A549 (cell line): ENCODE data around the gene TMEM141. TPM values are rescaled to one million over a fixed set of nuclear protein-coding genes. Genes with fewer than 3 reads are reported as not detected.

Experiments used
- ATAC-seq, 2 experiments: fragments of 200-7000 bp in 1 of 2; fragments of >200 bp in 1 of 2; cut with Nextera tagmentation in 1 of 2; cut with Tn5 transposase in 1 of 2; 3 replicates each; pipeline versions ENCODE4 v1.8.0 to v1.9.1; 2018 to 2020; ENCODE audit warnings: mild to moderate bottlenecking in 1 of 2, moderate library complexity in 1 of 2
- CTCF ChIA-PET: fragments of 300-600 bp; sonication (Branson Sonifier 250); formaldehyde crosslinking; extraction: SDS; loops from one replicate; lab custom pipeline; 2021; ENCODE audit warnings: antibody characterized with exemption, inconsistent platforms; lab: Yijun Ruan, JAX
- POLR2A ChIA-PET: fragments of 350-600 bp; formaldehyde crosslinking; extraction: SDS; loops from one replicate; lab custom pipeline; 2021; ENCODE audit warnings: antibody characterized with exemption, inconsistent platforms; lab: Yijun Ruan, JAX
- DNase-seq, 2 experiments: peaks; one replicate each; pipeline versions ENCODE4 v3.0.0 to v3.0.0-alpha.2; 2011 to 2016; ENCODE audit warnings: low read depth in 1 of 2, low spot score in 1 of 2
- FAIRE-seq: peaks from 2 replicates; lab custom pipeline; 2011; peaks lifted over from hg19 to GRCh38; lab: Jason Lieb, UNC
- H3K27ac ChIP-seq, 2 experiments: fragments of >200 bp; sonication (Bioruptor Twin); formaldehyde crosslinking; 3 replicates each; pipeline ENCODE4 v1.5.1; 2016 to 2017
- H3K4me1 ChIP-seq: fragments of >200 bp; sonication (Bioruptor Twin); formaldehyde crosslinking; 3 replicates; pipeline ENCODE4 v1.6.1; 2016
- H3K4me2 ChIP-seq: fragments of >200 bp; sonication (Bioruptor Twin); formaldehyde crosslinking; 3 replicates; pipeline ENCODE4 v1.6.1; 2016
- H3K4me3 ChIP-seq: fragments of >200 bp; sonication (Bioruptor Twin); formaldehyde crosslinking; 3 replicates; pipeline ENCODE4 v1.5.1; 2016
- H3K9me3 ChIP-seq: fragments of >200 bp; sonication (Bioruptor Twin); formaldehyde crosslinking; 3 replicates; pipeline ENCODE4 v1.6.1; 2016
- BHLHE40 ChIP-seq: IDR thresholded peaks from 2 replicates; pipeline ENCODE4 v1.6.1; 2012; ENCODE audit warnings: low read depth, low read length, inconsistent platforms
- CHD2 ChIP-seq: fragments of 150-350 bp; IDR thresholded peaks from 2 replicates; pipeline ENCODE4 v1.6.1; 2014; ENCODE audit warnings: low read length; ENCODE audit not compliant: partially characterized antibody
- CHD4 ChIP-seq: fragments of 200-600 bp; sonication (generic); IDR thresholded peaks from 2 replicates; pipeline ENCODE4 v1.6.1; 2016; ENCODE audit warnings: antibody characterized with exemption, mild to moderate bottlenecking, borderline replicate concordance
- E2F6 ChIP-seq: IDR thresholded peaks from 2 replicates; pipeline ENCODE4 v1.6.1; 2012; ENCODE audit warnings: low read depth, borderline replicate concordance
- ELK1 ChIP-seq: fragments of 150-350 bp; IDR thresholded peaks from 2 replicates; pipeline ENCODE4 v1.6.1; 2014; ENCODE audit warnings: low read depth, mild to moderate bottlenecking, low read length
- EP300 ChIP-seq, 2 experiments: fragments of >200 bp; sonication (Bioruptor Twin); formaldehyde crosslinking; IDR thresholded peaks; 2 replicates in 1 of 2; 3 replicates in 1 of 2; pipeline ENCODE4 v1.6.1; 2016 to 2017
- ESRRA ChIP-seq: fragments of 150-350 bp; IDR thresholded peaks from 2 replicates; pipeline ENCODE4 v1.6.1; 2014; ENCODE audit warnings: mild to moderate bottlenecking, low read length, borderline replicate concordance
- FOSB ChIP-seq: fragments of 250-450 bp; sonication (Bioruptor Pico); IDR thresholded peaks from 2 replicates; pipeline ENCODE4 v1.5.0; 2020; ENCODE audit warnings: mild to moderate bottlenecking, moderate library complexity
- FOXS1 ChIP-seq: fragments of 250-450 bp; sonication (Bioruptor Pico); IDR thresholded peaks from 2 replicates; pipeline ENCODE4 v1.5.0; 2020; ENCODE audit warnings: mild to moderate bottlenecking, moderate library complexity
- GATA3 ChIP-seq: IDR thresholded peaks from 2 replicates; pipeline ENCODE4 v1.6.1; 2012; ENCODE audit warnings: borderline replicate concordance
- HDAC2 ChIP-seq: fragments of 200-600 bp; sonication (generic); IDR thresholded peaks from 2 replicates; pipeline ENCODE4 v1.6.1; 2016
- HOXB5 ChIP-seq: fragments of 250-450 bp; sonication (Bioruptor Pico); IDR thresholded peaks from 2 replicates; pipeline ENCODE4 v1.5.0; 2020; ENCODE audit warnings: mild to moderate bottlenecking, moderate library complexity
- JUNB ChIP-seq: fragments of >200 bp; sonication (Bioruptor Twin); formaldehyde crosslinking; IDR thresholded peaks from 2 replicates; pipeline ENCODE4 v1.6.1; 2016
- KDM5A ChIP-seq: fragments of 200-600 bp; sonication (generic); IDR thresholded peaks from 2 replicates; pipeline ENCODE4 v1.6.1; 2016; ENCODE audit warnings: antibody characterized with exemption, mild to moderate bottlenecking
- MAZ ChIP-seq: fragments of 150-350 bp; IDR thresholded peaks from 2 replicates; pipeline ENCODE4 v1.6.1; 2014; ENCODE audit warnings: antibody characterized with exemption, low read depth, low read length, borderline replicate concordance
- NFE2L2 ChIP-seq: fragments of 150-350 bp; conservative IDR thresholded peaks from 2 replicates; pipeline ENCODE4 v1.6.1; 2014; ENCODE audit warnings: low read length
- NR3C1 ChIP-seq: fragments of >200 bp; sonication (Bioruptor Twin); formaldehyde crosslinking; IDR thresholded peaks from 3 replicates; pipeline ENCODE4 v1.6.1; 2017
- POLR2A ChIP-seq: IDR thresholded peaks from 2 replicates; pipeline ENCODE4 v1.6.1; 2012; ENCODE audit warnings: mild to moderate bottlenecking, low read length
- POLR2AphosphoS2 ChIP-seq: conservative IDR thresholded peaks from 2 replicates; pipeline ENCODE4 v1.6.1; 2012; ENCODE audit warnings: low read length, improper control_type of control experiment, inconsistent platforms
- RAD21 ChIP-seq, 2 experiments: fragments of >200 bp in 1 of 2; sonication (Bioruptor Twin) in 1 of 2; formaldehyde crosslinking in 1 of 2; IDR thresholded peaks in 1 of 2; conservative IDR thresholded peaks in 1 of 2; 2 replicates in 1 of 2; 3 replicates in 1 of 2; pipeline ENCODE4 v1.6.1; 2012 to 2018; ENCODE audit warnings: inconsistent platforms in 1 of 2
- RFX5 ChIP-seq: fragments of 450-650 bp; IDR thresholded peaks from 2 replicates; pipeline ENCODE4 v1.7.1; 2014; ENCODE audit warnings: antibody characterized with exemption, mild to moderate bottlenecking, moderate library complexity
- ZFP36 ChIP-seq: fragments of 450-650 bp; IDR thresholded peaks from 2 replicates; pipeline ENCODE4 v1.6.1; 2014; ENCODE audit warnings: borderline replicate concordance; ENCODE audit not compliant: partially characterized antibody
- ZNF302 ChIP-seq: fragments of 250-450 bp; sonication (Bioruptor Pico); IDR thresholded peaks from 2 replicates; pipeline ENCODE4 v1.9.0; 2021; ENCODE audit warnings: inconsistent platforms, mild to moderate bottlenecking, moderate library complexity
- whole genome bisulfite sequencing: methylation state at CpG from one replicate; pipeline ENCODE4 v1.1.6; 2017; ENCODE audit errors: missing lambda C conversion rate; 5-methylcytosine and 5-hydroxymethylcytosine counted together
- polyA plus RNA-seq, 4 experiments: library from polyadenylated mRNA; depleted of rRNA in 3 of 4; stranded (reverse); fragments of >200 nt; fragmentation: RNase III in 1 of 4; extraction: RNeasy Plus Mini Kit Qiagen cat#74134 plus additional on column Dnase treatment in 1 of 4; gene quantifications; 2 replicates in 3 of 4; 3 replicates in 1 of 4; pipeline ENCODE4 v1.2.3, GENCODE V29; 2011 to 2017
- TF ChIP-seq, protein P1 (sequence below): fragments of >200 bp; sonication (Bioruptor Twin); formaldehyde crosslinking; IDR thresholded peaks from 2 replicates; pipeline ENCODE4 v1.6.1; 2016
- TF ChIP-seq, protein P2 (sequence below): fragments of 250-450 bp; sonication (Bioruptor Pico); IDR thresholded peaks from 2 replicates; pipeline ENCODE4 v1.5.0; 2020; ENCODE audit warnings: low read depth, mild to moderate bottlenecking, moderate library complexity
- TF ChIP-seq, protein P3 (sequence below): IDR thresholded peaks from 2 replicates; pipeline ENCODE4 v1.6.1; 2012

The TMEM141 gene
- polyA plus RNA-seq, 2 of the 4 experiments (the other 2 are of a cell fraction) = 64.5 to 70.7 TPM

DNA sequence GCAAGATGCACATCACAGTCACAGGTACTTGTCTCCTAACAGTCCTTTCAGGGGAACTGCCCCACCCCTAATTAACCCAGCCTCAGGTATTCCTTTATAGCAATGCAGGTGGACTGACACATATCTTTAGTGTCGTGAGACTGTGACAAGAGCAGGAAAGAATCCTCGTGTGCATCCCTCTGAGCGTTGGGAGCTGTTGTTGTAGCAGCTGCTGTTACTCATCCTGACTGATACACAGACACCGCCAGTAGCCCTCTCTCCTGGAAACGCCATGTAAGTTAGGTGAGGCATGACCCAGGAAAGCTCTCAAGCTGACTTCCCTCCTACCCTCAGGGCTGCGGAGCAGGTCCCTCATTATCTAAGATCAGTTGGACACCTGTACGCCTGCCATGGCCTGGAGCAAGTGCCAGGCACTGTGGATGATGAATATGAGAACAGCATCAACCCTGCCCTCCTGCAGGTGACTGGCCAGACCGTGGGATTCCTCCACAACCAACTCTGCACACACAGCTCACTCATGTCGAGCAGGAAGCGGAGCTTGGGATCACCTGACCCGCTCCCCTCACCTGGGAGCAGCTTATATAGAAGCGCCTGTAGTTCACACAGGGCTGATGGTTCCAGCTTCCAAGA lies 16.6 kb upstream of the TMEM141 start:
- H3K4me3 ChIP-seq = no peak overlapping the region
- no peak overlapping the region for H3K4me2 ChIP-seq
- no peak overlapping the region for H3K27ac ChIP-seq
- CTCF ChIA-PET = interaction anchor here (1.0 to 28.0 kb wide), 7 partner anchors 4 to 255 kb away, joined by 3 to 625 read pairs (median 7); partner anchors contain the start of genes LCN15, LCN8 and TMEM141
- TF ChIP-seq, protein P1, sequence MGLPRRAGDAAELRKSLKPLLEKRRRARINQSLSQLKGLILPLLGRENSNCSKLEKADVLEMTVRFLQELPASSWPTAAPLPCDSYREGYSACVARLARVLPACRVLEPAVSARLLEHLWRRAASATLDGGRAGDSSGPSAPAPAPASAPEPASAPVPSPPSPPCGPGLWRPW = no peak
- TF ChIP-seq E2F6 (no peak), GATA3 (no peak), EP300 (IDR thresholded peaks at IDR 0.05) (no peak), ELK1 (no peak), CHD4 (no peak), MAZ (no peak), ZNF302 (CRISPR knock-in tag) (no peak), BHLHE40 (no peak), POLR2A (no peak), HDAC2 (no peak), RFX5 (no peak), KDM5A (no peak)
- TF ChIP-seq, protein P2, sequence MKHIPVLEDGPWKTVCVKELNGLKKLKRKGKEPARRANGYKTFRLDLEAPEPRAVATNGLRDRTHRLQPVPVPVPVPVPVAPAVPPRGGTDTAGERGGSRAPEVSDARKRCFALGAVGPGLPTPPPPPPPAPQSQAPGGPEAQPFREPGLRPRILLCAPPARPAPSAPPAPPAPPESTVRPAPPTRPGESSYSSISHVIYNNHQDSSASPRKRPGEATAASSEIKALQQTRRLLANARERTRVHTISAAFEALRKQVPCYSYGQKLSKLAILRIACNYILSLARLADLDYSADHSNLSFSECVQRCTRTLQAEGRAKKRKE = no peak
- DNase-seq (no peak), ATAC-seq (no peak), FAIRE-seq (no peak)
- POLR2A ChIA-PET = no interaction called here
- H3K9me3 ChIP-seq = peaks cover 11% of the 10 kb centered on the region; the same call in 2 of the 3 replicates
- H3K4me1 ChIP-seq = 0 out of 3 replicates have a peak, but pooled peaks cover 3% of the 10 kb centered on the region
- 66% methylated on average over 11 of the region's 12 CpGs for WGBS

DNA sequence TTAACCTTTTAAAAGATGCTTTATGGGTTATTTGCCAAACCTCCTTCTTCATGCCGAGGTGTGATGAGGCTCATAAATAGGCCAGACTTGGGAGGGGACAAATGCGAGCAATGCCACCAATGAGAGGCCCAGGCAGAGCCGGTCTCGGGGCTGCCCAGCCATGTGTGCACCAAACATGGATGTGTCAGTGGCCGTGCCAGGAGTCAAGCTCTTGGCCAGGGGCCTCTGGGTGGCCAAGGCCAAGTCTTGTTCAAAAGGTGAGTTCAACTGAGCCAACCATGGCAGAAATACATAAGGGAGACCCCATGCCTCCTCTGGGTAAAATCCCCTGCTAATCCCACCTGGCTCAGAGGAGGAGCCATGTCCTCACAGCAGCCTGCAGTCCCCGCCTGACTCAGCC lies 16.0 kb upstream of the TMEM141 start:
- 87% methylated on average over 5 of the region's 6 CpGs for WGBS
- H3K4me2 ChIP-seq = no peak overlapping the region
- peaks cover 3% of the 10 kb centered on the region; the same call in 1 of the 3 replicates for H3K4me1 ChIP-seq
- POLR2A ChIA-PET = no interaction called here
- no peak overlapping the region for H3K27ac ChIP-seq
- FAIRE-seq = no peak
- H3K4me3 ChIP-seq = no peak overlapping the region
- CTCF ChIA-PET = interaction anchor here (1.0 to 28.0 kb wide), 6 partner anchors 3 to 254 kb away, joined by 3 to 625 read pairs (median 6); partner anchors contain the start of genes LCN15, LCN8 and TMEM141
- TF ChIP-seq FOSB (CRISPR knock-in tag) (no peak), JUNB (no peak), CHD2 (no peak), ESRRA (no peak), POLR2A (no peak)
- TF ChIP-seq, protein P3, sequence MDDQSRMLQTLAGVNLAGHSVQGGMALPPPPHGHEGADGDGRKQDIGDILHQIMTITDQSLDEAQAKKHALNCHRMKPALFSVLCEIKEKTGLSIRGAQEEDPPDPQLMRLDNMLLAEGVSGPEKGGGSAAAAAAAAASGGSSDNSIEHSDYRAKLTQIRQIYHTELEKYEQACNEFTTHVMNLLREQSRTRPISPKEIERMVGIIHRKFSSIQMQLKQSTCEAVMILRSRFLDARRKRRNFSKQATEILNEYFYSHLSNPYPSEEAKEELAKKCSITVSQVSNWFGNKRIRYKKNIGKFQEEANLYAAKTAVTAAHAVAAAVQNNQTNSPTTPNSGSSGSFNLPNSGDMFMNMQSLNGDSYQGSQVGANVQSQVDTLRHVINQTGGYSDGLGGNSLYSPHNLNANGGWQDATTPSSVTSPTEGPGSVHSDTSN = no peak
- TF ChIP-seq, all 56 proteins: peak for 0
- ATAC-seq (no peak), DNase-seq (no peak)
- H3K9me3 ChIP-seq = peaks cover 11% of the 10 kb centered on the region; the same call in 2 of the 3 replicates

DNA sequence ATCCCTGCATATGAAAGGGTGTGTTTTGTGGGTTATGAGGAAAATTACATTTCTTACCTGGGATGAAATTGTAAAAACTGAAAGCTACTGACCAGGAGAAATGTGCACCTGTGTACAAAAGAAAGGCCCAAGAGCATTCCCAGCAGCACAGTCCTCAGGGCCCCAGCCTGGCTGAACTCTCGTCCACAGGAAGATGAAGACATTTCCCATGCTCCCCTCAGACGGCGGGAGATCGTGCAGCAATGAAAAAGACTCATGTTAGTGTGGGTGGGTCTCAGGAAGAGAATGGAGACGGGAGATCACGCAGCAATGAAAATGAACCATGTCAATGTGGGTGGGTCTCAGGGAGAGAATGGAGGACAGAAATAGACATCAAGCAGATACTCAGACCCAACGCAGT lies 14.2 kb upstream of the TMEM141 start:
- ChIA-PET CTCF (interaction anchor here (0.7 to 28.0 kb wide), 8 partner anchors 1 to 252 kb away, joined by 3 to 625 read pairs (median 4); partner anchors contain the start of genes LCN15, LCN8 and TMEM141), POLR2A (no interaction called here)
- ATAC-seq = no peak
- Histone ChIP-seq H3K4me3 (no peak overlapping the region), H3K27ac (no peak overlapping the region), H3K9me3 (peaks cover 11% of the 10 kb centered on the region; the same call in 2 of the 3 replicates), H3K4me1 (peaks cover 9% of the 10 kb centered on the region; the same call in 2 of the 3 replicates), H3K4me2 (no peak overlapping the region)
- no peak for FAIRE-seq
- WGBS = 89% methylated on average over 7 of the region's 7 CpGs
- TF ChIP-seq RFX5 = no peak
- no peak for TF ChIP-seq ESRRA
- no peak for TF ChIP-seq RAD21 (conservative IDR thresholded peaks at IDR 0.05 in 1 of 2, IDR thresholded peaks at IDR 0.05 in 1 of 2)
- no peak for TF ChIP-seq MAZ
- TF ChIP-seq NR3C1 = no peak
- no peak for TF ChIP-seq HOXB5 (CRISPR knock-in tag)
- TF ChIP-seq ZFP36 = no peak
- no peak for TF ChIP-seq BHLHE40
- no peak for TF ChIP-seq NFE2L2
- TF ChIP-seq FOXS1 (CRISPR knock-in tag) = no peak
- TF ChIP-seq POLR2AphosphoS2 = no peak
- no peak for DNase-seq
